ENCODE measurements around the gene DCANP1.
"Not testable (repeated sequence)": the region's sequence is repeated elsewhere in the genome, so short reads cannot be mapped to it uniquely, and the experiment has no call there.

Gene DCANP1, protein sequence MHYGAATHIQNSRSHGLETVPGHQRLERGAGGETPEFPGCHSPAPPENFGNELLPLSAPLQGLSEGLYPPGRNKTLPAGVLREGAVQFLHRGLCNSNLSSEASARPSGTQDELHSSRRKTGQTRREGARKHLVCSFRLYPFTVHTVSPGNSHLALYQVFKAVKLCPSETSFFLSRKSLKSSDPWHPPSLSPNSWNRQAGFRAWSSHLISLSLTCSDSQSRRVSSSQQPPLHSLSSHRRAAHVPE

DNA sequence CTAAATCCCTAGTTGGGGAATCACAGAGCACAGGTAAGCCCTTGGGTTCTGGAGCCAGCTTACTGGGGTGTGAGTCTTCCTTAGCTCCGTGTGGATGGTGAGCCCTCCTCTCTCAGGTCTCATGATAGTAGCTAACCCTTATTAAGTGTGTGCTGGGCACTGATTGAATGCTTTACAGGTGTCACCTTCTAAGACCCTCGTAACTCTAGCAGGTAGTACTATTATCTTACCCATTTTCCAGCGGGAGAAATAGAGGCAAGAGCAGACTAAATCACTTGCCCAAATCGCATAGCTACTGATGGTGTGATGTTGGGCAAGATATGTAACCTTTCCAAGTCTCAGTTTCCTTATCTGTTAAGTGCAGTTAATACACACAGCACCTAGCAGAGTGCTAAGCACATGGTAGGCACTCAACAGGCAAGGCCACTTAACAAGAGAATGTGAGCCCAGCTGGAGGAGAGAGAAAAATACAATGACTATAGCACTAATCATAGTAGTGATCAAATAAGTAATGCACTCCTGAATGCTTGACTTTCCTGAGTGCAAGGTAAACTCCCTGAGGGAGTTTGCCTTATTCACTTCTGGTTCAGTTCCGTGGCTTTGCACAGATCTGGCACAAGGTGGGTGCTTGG lies at the start of gene DCANP1:
Gene DCANP1, minus strand, starts transcription at position 51 of the 632 bp plus-strand sequence. CDS start 240 bp downstream, outside the sequence.
- H3K9ac ChIP-seq (ENCODE audit: low read depth in 1 of 2, low read length in 2 of 2) = no peak within 1 kb of the TSS
- H3K27me3 ChIP-seq (ENCODE audit: control insufficient read depth in 1 of 2, insufficient read depth in 2 of 2, low read length in 2 of 2) = no peaks in the 10 kb centered on the region
- H3K4me1 ChIP-seq (ENCODE audit: control insufficient read depth in 1 of 2, insufficient read depth in 2 of 2, low read length in 2 of 2) = no peaks in the 10 kb centered on the region
- H3K27ac ChIP-seq (ENCODE audit: low read depth, low read length) = no peak within 1 kb of the TSS
- no peak within 1 kb of the TSS for H3K4me3 ChIP-seq (ENCODE audit: low read depth in 1 of 2, low read length in 2 of 2)
- no peaks in the 10 kb centered on the region for H3K36me3 ChIP-seq (ENCODE audit: control insufficient read depth in 1 of 2, insufficient read depth in 2 of 2, low read length in 2 of 2)
- H3K9me3 ChIP-seq (ENCODE audit: control insufficient read depth in 1 of 2, low read length in 2 of 2) = no peaks in the 10 kb centered on the region

DNA sequence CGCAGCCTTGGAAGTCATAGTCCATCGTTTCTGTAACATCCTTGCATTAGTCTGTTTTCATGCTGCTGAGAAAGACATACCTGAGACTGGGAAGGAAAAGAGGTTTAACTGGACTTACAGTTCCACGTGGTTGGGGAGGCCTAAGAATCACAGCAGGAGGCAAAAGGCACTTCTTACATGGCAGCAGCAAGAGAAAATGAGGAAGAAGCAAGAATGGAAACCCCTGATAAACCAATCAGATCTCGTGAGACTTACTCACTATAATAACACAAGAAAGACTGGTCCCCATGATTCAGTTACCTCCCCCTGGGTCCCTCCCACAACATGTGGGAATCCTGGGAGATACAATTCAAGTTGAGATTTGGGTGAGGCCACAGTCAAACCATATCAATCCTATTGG lies 48.4 kb upstream of the DCANP1 start:
- H3K9me3 ChIP-seq (ENCODE audit: control insufficient read depth in 1 of 2, low read length in 2 of 2); H3K4me3 ChIP-seq (ENCODE audit: low read depth in 1 of 2, low read length in 2 of 2); H3K4me1 ChIP-seq (ENCODE audit: control insufficient read depth in 1 of 2, insufficient read depth in 2 of 2, low read length in 2 of 2); H3K27ac ChIP-seq (ENCODE audit: low read depth, low read length); H3K9ac ChIP-seq (ENCODE audit: low read depth in 1 of 2, low read length in 2 of 2); H3K36me3 ChIP-seq (ENCODE audit: control insufficient read depth in 1 of 2, insufficient read depth in 2 of 2, low read length in 2 of 2): not testable (repeated sequence)
- H3K27me3 ChIP-seq (ENCODE audit: control insufficient read depth in 1 of 2, insufficient read depth in 2 of 2, low read length in 2 of 2) = peaks cover 40 to 56% of the 10 kb centered on the region in 2 donors

DNA sequence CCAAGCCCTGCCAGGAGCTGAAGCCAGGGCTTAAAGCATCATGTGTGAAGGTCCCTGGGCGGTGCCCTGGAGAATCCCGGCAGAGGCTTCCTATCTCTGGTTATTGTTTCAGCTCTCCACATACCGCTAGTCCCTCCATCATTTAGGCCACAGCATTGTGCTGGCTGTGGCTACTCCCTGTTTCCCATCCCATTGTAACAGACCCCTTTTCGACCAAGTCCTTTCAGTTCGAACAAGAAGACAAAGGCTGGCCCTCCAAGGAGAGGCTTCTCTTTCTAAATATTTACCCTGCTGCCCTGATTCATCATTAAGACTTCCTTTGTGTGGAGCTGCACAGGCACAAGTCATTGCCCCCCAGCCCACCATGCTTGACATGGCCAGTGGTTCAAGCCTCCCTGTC lies 47.0 kb upstream of the DCANP1 start:
- H3K4me3 ChIP-seq (ENCODE audit: low read depth in 1 of 2, low read length in 2 of 2) = no peak overlapping the region
- no peak overlapping the region for H3K9ac ChIP-seq (ENCODE audit: low read depth in 1 of 2, low read length in 2 of 2)
- no peak overlapping the region for H3K27ac ChIP-seq (ENCODE audit: low read depth, low read length)
- peaks cover 0 to 6% of the 10 kb centered on the region in 2 donors for H3K4me1 ChIP-seq (ENCODE audit: control insufficient read depth in 1 of 2, insufficient read depth in 2 of 2, low read length in 2 of 2)
- no peaks in the 10 kb centered on the region for H3K9me3 ChIP-seq (ENCODE audit: control insufficient read depth in 1 of 2, low read length in 2 of 2)
- no peaks in the 10 kb centered on the region for H3K36me3 ChIP-seq (ENCODE audit: control insufficient read depth in 1 of 2, insufficient read depth in 2 of 2, low read length in 2 of 2)
- H3K27me3 ChIP-seq (ENCODE audit: control insufficient read depth in 1 of 2, insufficient read depth in 2 of 2, low read length in 2 of 2) = peaks cover 54 to 69% of the 10 kb centered on the region in 2 donors

DNA sequence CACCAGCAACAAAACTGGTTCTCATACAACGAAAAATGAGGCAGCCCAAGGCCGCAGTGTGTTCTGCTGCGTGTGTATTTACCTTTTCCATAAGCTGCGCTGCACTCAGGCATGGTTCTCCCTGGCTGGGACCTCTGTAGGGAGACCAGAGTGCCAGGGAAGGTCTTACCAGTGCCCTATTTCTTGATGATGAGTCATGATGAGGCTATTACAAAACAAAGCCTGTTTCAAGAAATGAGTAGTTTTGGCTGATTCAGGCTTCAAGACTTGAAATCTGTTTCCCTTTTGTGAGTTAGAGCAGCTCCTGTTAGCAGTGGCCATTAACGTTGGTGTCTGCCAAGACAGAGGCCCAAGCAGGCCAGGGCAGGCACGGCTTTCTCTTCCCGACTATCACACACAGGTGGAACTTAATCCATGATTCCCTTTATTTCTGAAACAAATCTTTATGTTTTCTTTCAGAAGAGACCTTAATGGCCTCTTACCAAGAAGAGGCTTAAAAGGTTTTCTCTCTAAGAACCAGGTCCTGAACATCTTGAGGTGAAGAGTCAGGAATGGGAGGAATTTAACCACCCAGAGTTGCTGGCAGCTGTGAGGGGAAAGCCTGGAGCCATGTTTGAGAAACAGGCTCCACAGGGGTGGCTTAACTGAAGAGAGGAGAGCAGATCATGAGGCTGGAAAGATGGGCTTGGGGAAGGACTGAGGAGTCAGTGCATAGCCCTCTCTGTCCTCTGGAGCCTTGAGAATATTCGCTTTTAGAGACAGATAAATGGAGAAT lies 46.4 kb upstream of the DCANP1 start:
- Histone ChIP-seq H3K9me3 (ENCODE audit: control insufficient read depth in 1 of 2, low read length in 2 of 2) (no peaks in the 10 kb centered on the region), H3K9ac (ENCODE audit: low read depth in 1 of 2, low read length in 2 of 2) (no peak overlapping the region), H3K36me3 (ENCODE audit: control insufficient read depth in 1 of 2, insufficient read depth in 2 of 2, low read length in 2 of 2) (no peaks in the 10 kb centered on the region), H3K4me3 (ENCODE audit: low read depth in 1 of 2, low read length in 2 of 2) (no peak overlapping the region), H3K27ac (ENCODE audit: low read depth, low read length) (no peak overlapping the region), H3K27me3 (ENCODE audit: control insufficient read depth in 1 of 2, insufficient read depth in 2 of 2, low read length in 2 of 2) (peaks cover 54 to 70% of the 10 kb centered on the region in 2 donors), H3K4me1 (ENCODE audit: control insufficient read depth in 1 of 2, insufficient read depth in 2 of 2, low read length in 2 of 2) (peaks cover 0 to 9% of the 10 kb centered on the region in 2 donors)

DNA sequence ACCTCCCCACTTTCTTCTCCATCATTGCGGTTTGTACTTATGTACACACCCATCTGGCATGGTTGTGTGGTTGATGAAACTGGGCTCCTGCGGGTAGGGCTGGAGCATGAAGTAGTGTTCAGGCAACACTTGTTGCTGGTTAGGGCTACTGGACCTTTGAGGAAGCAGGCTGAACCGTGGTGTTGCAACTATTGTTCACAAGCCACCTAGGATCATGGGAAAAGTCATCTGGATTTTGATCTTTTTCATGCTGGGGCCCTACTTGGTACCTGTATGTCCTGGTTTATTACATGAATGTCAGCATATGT lies 45.1 kb upstream of the DCANP1 start:
- H3K27ac ChIP-seq (ENCODE audit: low read depth, low read length) = no peak overlapping the region

DNA sequence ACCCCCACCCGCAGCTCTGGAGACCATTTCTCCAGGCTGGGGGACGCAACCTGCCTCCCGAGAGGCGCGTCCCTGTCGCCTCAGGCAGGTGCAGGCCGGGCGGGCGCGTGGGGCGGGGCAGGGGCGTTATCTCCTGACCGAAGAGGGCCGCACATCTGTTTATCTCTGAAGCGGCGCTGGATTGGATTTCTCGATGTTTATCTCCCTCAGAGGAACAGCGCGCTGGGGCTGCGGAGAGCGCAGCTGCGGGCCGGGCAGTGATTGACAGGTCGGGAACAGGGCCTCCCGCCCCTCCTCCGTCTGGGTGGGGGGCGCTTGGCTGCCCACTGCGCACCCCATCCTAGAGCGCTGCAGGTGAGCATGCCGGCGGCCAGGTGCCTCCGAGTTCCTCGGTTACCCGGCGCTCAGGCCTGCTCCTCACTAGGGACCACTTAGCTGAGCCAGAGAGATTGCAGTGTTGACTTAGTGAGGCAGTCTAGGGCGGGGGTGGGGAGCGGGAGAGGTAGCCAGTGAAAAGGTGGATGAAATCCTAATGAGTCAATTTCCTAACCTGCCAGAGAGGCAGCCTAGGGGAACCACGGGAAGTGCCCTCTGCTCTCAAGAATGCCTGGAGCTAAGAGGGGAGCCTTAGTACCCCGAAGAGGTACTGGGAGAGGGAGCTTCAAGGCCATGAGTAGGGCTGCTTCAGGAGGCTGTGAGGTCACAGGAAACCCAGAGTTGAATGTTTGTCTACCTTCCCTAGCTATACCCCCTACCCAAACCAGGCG lies 44.6 kb upstream of the DCANP1 start:
- Histone ChIP-seq H3K36me3 (ENCODE audit: control insufficient read depth in 1 of 2, insufficient read depth in 2 of 2, low read length in 2 of 2) (no peaks in the 10 kb centered on the region), H3K27me3 (ENCODE audit: control insufficient read depth in 1 of 2, insufficient read depth in 2 of 2, low read length in 2 of 2) (peaks cover 69 to 78% of the 10 kb centered on the region in 2 donors), H3K4me1 (ENCODE audit: control insufficient read depth in 1 of 2, insufficient read depth in 2 of 2, low read length in 2 of 2) (peaks cover 0 to 9% of the 10 kb centered on the region in 2 donors), H3K4me3 (ENCODE audit: low read depth in 1 of 2, low read length in 2 of 2) (no peak overlapping the region), H3K9ac (ENCODE audit: low read depth in 1 of 2, low read length in 2 of 2) (no peak overlapping the region), H3K27ac (ENCODE audit: low read depth, low read length) (no peak overlapping the region), H3K9me3 (ENCODE audit: control insufficient read depth in 1 of 2, low read length in 2 of 2) (no peaks in the 10 kb centered on the region)

More for the DNA sequence above, 45.1 kb upstream of the DCANP1 start:
- Histone ChIP-seq H3K9me3 (ENCODE audit: control insufficient read depth in 1 of 2, low read length in 2 of 2) (no peaks in the 10 kb centered on the region), H3K27me3 (ENCODE audit: control insufficient read depth in 1 of 2, insufficient read depth in 2 of 2, low read length in 2 of 2) (peaks cover 64 to 78% of the 10 kb centered on the region in 2 donors), H3K36me3 (ENCODE audit: control insufficient read depth in 1 of 2, insufficient read depth in 2 of 2, low read length in 2 of 2) (no peaks in the 10 kb centered on the region), H3K9ac (ENCODE audit: low read depth in 1 of 2, low read length in 2 of 2) (no peak overlapping the region), H3K4me1 (ENCODE audit: control insufficient read depth in 1 of 2, insufficient read depth in 2 of 2, low read length in 2 of 2) (peaks cover 0 to 9% of the 10 kb centered on the region in 2 donors), H3K4me3 (ENCODE audit: low read depth in 1 of 2, low read length in 2 of 2) (no peak overlapping the region)

DNA sequence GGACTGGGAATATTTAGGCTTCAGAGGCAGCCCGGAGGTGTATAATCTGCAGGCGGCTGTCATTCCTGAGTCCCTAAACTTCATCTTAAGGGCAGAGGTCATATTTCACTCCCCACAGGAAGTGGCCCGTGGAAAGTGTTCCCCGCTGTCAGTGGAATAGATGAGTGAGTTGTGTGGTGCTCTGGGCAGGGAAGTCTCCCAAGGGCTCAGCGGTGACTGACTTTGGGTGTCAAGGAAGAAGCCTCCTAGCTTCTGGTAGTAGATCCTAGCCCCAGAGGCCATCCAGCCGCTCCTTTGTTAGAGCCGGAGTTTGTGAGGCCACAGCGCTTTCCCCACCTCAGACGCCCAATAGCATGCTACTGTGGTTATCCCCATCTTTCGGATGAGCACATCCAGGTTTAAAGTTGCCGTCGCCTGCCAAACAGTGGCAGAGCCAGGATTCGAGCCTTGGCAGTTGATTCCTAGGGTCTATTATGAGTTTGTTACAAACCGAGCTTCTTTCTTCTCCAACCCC lies 43.9 kb upstream of the DCANP1 start:
- no peaks in the 10 kb centered on the region for H3K36me3 ChIP-seq (ENCODE audit: control insufficient read depth in 1 of 2, insufficient read depth in 2 of 2, low read length in 2 of 2)
- peaks cover 75 to 81% of the 10 kb centered on the region in 2 donors for H3K27me3 ChIP-seq (ENCODE audit: control insufficient read depth in 1 of 2, insufficient read depth in 2 of 2, low read length in 2 of 2)
- H3K4me1 ChIP-seq (ENCODE audit: control insufficient read depth in 1 of 2, insufficient read depth in 2 of 2, low read length in 2 of 2) = peaks cover 0 to 9% of the 10 kb centered on the region in 2 donors

DNA sequence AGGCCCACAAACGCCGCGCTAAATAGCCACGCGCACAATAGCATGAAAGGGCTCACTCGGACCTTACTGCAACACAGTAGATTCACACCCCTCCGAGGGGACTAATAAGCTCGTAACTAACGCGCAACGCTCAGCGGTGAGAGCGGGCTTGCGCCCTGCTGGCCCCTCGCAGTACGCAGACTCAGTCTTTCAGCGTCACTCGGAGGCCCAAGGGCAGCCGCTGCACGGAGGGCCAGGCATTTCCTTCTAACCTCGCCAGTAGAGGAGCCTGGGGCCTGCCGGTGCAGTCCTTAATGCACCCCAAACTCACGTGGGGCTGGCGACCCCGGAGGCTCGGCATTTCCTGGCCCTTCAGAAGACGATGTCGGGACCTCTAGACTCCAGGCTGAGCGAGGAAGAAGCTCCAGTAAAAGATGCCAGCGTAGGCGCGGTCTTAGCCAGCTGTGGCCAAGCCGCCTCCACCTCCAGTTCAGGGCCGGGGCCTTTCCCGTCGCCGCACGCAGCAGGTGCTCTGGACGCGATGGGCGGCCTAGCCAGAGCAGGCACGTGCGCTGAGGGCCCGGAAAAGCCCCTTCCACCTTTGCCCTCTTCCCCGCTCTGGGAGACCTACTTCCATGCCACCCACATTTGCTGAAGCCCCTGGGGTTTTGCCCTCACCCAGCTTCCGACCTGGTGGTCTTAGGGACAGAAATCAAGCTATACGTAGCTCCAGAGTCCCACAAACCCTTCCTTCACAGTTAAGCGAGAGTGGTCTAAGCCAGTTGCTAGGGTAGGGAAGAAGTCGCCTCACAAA lies 43.3 kb upstream of the DCANP1 start:
- no peak overlapping the region for H3K27ac ChIP-seq (ENCODE audit: low read depth, low read length)
- peaks cover 0 to 9% of the 10 kb centered on the region in 2 donors for H3K4me1 ChIP-seq (ENCODE audit: control insufficient read depth in 1 of 2, insufficient read depth in 2 of 2, low read length in 2 of 2)
- H3K27me3 ChIP-seq (ENCODE audit: control insufficient read depth in 1 of 2, insufficient read depth in 2 of 2, low read length in 2 of 2) = peaks cover 82 to 88% of the 10 kb centered on the region in 2 donors
- peak overlapping the region in 1 of 2 donors; percentile 32 for H3K4me3 ChIP-seq (ENCODE audit: low read depth in 1 of 2, low read length in 2 of 2)
- H3K36me3 ChIP-seq (ENCODE audit: control insufficient read depth in 1 of 2, insufficient read depth in 2 of 2, low read length in 2 of 2) = no peaks in the 10 kb centered on the region
- no peaks in the 10 kb centered on the region for H3K9me3 ChIP-seq (ENCODE audit: control insufficient read depth in 1 of 2, low read length in 2 of 2)
- no peak overlapping the region for H3K9ac ChIP-seq (ENCODE audit: low read depth in 1 of 2, low read length in 2 of 2)

More for the DNA sequence above, 43.9 kb upstream of the DCANP1 start:
- Histone ChIP-seq H3K4me3 (ENCODE audit: low read depth in 1 of 2, low read length in 2 of 2) (no peak overlapping the region), H3K27ac (ENCODE audit: low read depth, low read length) (no peak overlapping the region), H3K9me3 (ENCODE audit: control insufficient read depth in 1 of 2, low read length in 2 of 2) (no peaks in the 10 kb centered on the region), H3K9ac (ENCODE audit: low read depth in 1 of 2, low read length in 2 of 2) (no peak overlapping the region)

DNA sequence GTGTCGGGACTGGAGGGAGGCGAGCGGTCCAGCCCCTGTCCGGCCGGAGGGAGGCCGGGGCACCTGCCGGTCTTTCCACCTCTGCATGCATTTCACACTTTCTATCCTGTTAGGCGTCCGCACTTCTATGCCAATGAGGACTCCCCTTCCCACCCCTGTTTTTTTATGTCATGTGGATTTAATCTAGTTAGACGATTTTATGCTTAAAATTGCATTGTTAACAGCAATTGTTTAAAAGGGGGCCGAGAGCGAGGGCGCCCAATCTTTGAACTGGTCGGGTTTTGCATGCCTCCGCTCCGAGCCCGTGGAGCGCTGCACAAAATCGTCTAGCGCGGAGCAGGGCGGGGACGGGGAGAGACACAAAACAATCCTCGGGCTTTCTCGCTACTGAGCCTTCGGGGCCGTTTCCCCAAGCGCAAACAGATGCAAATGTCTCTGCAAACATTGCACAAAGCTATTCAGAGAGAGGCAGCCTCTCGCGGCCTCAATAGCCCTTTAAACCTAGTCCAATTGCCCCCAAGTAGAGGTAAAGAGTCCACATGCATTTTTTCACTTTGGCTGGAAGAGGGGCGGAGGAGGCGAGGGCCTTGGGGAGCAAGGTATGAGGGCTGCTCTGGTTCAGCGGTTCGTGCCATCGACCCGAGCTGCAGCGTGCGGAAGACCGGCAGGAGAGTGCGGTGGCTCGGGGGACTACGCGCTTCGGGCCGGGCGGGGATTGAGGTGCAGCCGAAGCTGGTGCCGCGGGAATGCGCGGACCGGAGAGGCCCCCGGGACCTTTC lies 42.5 kb upstream of the DCANP1 start:
- Histone ChIP-seq H3K36me3 (ENCODE audit: control insufficient read depth in 1 of 2, insufficient read depth in 2 of 2, low read length in 2 of 2) (no peaks in the 10 kb centered on the region), H3K9me3 (ENCODE audit: control insufficient read depth in 1 of 2, low read length in 2 of 2) (no peaks in the 10 kb centered on the region), H3K9ac (ENCODE audit: low read depth in 1 of 2, low read length in 2 of 2) (no peak overlapping the region), H3K27ac (ENCODE audit: low read depth, low read length) (no peak overlapping the region), H3K4me3 (ENCODE audit: low read depth in 1 of 2, low read length in 2 of 2) (peak overlapping the region in 1 of 2 donors; percentile 32), H3K4me1 (ENCODE audit: control insufficient read depth in 1 of 2, insufficient read depth in 2 of 2, low read length in 2 of 2) (peaks cover 0 to 9% of the 10 kb centered on the region in 2 donors), H3K27me3 (ENCODE audit: control insufficient read depth in 1 of 2, insufficient read depth in 2 of 2, low read length in 2 of 2) (peaks cover 80 to 83% of the 10 kb centered on the region in 2 donors)

All from duodenal mucosa (tissue), 2 donors.